Lower lobe of right lung (tissue), 2 donors: ENCODE measurements around the gene INSIG1. TPM values are rescaled to one million over a fixed set of nuclear protein-coding genes. Genes with fewer than 3 reads are reported as not detected.

ENCODE experiments used
- ATAC-seq, 2 donors: fragments of 200-7000 bp; cut with Tn5 transposase; one replicate each; pipeline ENCODE4 v1.9.1; 2020 to 2022; ENCODE audit warnings: mild to moderate bottlenecking in 2 of 2, moderate library complexity in 2 of 2
- DNase-seq: peaks from one replicate; pipeline ENCODE4 v3.0.0-alpha.2; 2020
- H3K27ac ChIP-seq: fragments of 200-600 bp; one replicate; pipeline ENCODE4 v1.8.0; 2022
- H3K27me3 ChIP-seq: fragments of 200-600 bp; one replicate; pipeline ENCODE4 v1.8.0; 2022; ENCODE audit warnings: low read depth
- H3K36me3 ChIP-seq: fragments of 200-600 bp; one replicate; pipeline ENCODE4 v1.8.0; 2022; ENCODE audit warnings: mild to moderate bottlenecking
- H3K4me1 ChIP-seq: fragments of 200-600 bp; one replicate; pipeline ENCODE4 v1.8.0; 2022
- H3K4me3 ChIP-seq: fragments of 200-600 bp; one replicate; pipeline ENCODE4 v1.8.0; 2022; ENCODE audit warnings: mild to moderate bottlenecking
- H3K9me3 ChIP-seq: fragments of 200-600 bp; one replicate; pipeline ENCODE4 v1.8.0; 2022
- intact Hi-C: fragments of 100-400 bp; cut with DNase I; formaldehyde crosslinking; loops from one replicate; pipeline ENCODE4 v1.11.0; 2022
- total RNA-seq: library from RNA; stranded (reverse); fragmentation: NEBNext Ultra II Directional; extraction: Animal tissue kit (Norgen Biotek cat#: 25700); gene quantifications from one replicate; pipeline ENCODE4 v1.2.1, GENCODE V29; 2021
- TF ChIP-seq, protein P1 (sequence below): fragments of 200-600 bp; IDR thresholded peaks from one replicate; pipeline ENCODE4 v1.8.0; 2022; ENCODE audit warnings: antibody characterized with exemption, mild to moderate bottlenecking
- donor health status: DM: no; HTN: yes; CAD: no; lungs with severe emphysema.

The INSIG1 gene
- total RNA-seq, 1 donor from 2014 or later = 70.9 TPM

DNA sequence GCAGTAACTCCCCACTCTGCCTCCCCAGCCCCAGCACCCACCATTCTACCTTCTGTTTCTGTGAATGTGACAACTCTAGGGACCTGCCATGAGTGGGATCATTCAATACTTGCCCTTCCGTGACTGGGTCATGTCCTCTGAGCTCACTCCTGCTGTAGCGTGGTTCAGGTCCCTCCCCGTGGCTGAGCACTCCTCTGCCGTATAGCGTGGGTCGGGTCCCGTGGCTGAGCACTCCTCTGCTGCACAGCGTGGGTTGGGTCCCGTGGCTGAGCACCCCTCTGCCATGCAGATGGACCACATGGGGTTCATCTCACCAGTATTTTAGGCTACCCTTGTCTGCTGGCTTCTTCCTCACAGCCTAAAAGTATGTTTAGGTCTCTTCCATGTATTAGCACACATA is 43.0 kb downstream of the INSIG1 start:
- DNase-seq (peak; percentile 37), ATAC-seq (no peak)
- Histone ChIP-seq H3K36me3 (no peaks in the 10 kb centered on the region), H3K27me3 (peaks cover 5% of the 10 kb centered on the region), H3K9me3 (no peaks in the 10 kb centered on the region), H3K4me3 (no peak overlapping the region), H3K4me1 (no peaks in the 10 kb centered on the region), H3K27ac (no peak overlapping the region)
- TF ChIP-seq, protein P1, sequence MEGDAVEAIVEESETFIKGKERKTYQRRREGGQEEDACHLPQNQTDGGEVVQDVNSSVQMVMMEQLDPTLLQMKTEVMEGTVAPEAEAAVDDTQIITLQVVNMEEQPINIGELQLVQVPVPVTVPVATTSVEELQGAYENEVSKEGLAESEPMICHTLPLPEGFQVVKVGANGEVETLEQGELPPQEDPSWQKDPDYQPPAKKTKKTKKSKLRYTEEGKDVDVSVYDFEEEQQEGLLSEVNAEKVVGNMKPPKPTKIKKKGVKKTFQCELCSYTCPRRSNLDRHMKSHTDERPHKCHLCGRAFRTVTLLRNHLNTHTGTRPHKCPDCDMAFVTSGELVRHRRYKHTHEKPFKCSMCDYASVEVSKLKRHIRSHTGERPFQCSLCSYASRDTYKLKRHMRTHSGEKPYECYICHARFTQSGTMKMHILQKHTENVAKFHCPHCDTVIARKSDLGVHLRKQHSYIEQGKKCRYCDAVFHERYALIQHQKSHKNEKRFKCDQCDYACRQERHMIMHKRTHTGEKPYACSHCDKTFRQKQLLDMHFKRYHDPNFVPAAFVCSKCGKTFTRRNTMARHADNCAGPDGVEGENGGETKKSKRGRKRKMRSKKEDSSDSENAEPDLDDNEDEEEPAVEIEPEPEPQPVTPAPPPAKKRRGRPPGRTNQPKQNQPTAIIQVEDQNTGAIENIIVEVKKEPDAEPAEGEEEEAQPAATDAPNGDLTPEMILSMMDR = no peak
- intact Hi-C loops = loop anchor here (10.0 kb wide), 1 partner anchor 146 kb away; no protein-coding TSS in a partner anchor

DNA sequence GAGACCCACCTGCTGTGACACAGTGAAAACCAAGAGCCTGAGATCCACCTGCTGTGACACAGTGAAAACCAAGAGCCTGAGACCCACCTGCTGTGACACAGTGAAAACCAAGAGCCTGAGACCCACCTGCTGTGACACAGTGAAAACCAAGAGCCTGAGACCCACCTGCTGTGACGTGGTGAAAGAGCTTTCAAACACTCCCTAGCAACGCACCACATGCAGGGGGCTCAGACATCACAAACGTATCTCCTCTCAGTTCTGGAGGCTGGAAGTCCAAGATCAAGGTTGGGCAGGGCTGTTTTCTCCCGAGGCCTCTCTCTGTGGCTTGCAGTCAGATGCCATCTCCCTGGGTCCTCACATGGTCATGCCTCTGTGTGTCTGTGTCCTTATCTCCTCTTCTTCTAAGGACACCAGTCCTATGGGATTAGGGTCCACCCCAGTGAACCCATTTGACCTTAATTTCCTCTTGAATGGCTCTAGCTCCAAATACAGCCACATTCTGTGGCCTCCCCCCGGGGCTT is 43.8 kb downstream of the INSIG1 start:
- Histone ChIP-seq H3K27me3 (peaks cover 5% of the 10 kb centered on the region), H3K9me3 (no peaks in the 10 kb centered on the region), H3K27ac (no peak overlapping the region), H3K4me3 (no peak overlapping the region), H3K36me3 (no peaks in the 10 kb centered on the region), H3K4me1 (no peaks in the 10 kb centered on the region)
- ATAC-seq = no peak
- no peak for DNase-seq
- TF ChIP-seq, protein P1 = no peak
- intact Hi-C loops = loop anchor here (10.0 kb wide), 1 partner anchor 147 kb away; no protein-coding TSS in a partner anchor

DNA sequence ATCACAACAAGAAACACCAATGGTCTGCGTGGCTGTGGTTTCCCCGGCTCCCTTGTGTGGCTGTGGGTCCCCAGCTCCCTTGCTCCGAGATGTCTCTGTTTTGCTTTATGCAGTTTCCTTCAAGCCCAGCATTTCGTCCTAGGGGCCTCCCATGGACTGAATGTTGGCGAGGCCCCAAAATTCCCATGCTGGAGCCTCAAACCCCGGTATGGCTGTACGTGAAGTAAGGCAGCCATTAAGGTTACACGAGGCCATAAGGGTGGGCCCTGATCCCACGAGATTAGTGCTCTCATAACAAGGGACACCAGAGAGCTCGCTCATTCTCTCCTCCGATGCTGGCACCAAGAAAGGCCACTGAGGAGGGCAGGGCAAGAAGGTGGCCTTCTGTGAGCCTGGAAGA is 44.6 kb downstream of the INSIG1 start:
- H3K4me1 ChIP-seq = no peaks in the 10 kb centered on the region
- no peak overlapping the region for H3K27ac ChIP-seq
- H3K9me3 ChIP-seq = no peaks in the 10 kb centered on the region
- DNase-seq (peak; percentile 28), ATAC-seq (no peak)
- peaks cover 5% of the 10 kb centered on the region for H3K27me3 ChIP-seq
- no peak overlapping the region for H3K4me3 ChIP-seq
- no peaks in the 10 kb centered on the region for H3K36me3 ChIP-seq
- TF ChIP-seq, protein P1 = no peak
- intact Hi-C loops = loop anchor here (10.0 kb wide), 1 partner anchor 148 kb away; no protein-coding TSS in a partner anchor

DNA sequence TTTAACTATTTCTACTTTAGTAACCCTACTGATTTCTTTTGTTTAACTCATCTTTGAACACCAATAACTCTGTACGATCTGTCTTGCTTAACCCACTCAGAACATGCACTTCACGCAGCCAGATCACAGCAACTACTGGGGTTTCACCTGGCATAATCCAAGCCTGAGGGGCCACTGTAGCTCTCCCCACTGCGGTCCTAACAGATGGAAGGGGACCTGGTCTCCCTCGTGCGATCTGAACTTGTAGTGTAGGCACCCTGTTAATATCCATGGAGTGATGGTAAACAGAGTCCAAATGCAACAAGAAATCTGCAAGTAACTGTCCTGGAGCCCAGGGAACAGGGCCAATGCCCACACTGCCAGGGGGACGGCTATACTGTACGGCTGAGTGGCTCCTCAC is 45.5 kb downstream of the INSIG1 start:
- no peak overlapping the region for H3K4me3 ChIP-seq
- H3K27me3 ChIP-seq = peaks cover 5% of the 10 kb centered on the region
- no peak overlapping the region for H3K27ac ChIP-seq
- DNase-seq (no peak), ATAC-seq (no peak)
- H3K4me1 ChIP-seq = no peaks in the 10 kb centered on the region
- H3K9me3 ChIP-seq = no peaks in the 10 kb centered on the region
- H3K36me3 ChIP-seq = no peaks in the 10 kb centered on the region
- TF ChIP-seq, protein P1 = no peak
- intact Hi-C loops = loop anchor here (10.0 kb wide), 1 partner anchor 148 kb away; no protein-coding TSS in a partner anchor

DNA sequence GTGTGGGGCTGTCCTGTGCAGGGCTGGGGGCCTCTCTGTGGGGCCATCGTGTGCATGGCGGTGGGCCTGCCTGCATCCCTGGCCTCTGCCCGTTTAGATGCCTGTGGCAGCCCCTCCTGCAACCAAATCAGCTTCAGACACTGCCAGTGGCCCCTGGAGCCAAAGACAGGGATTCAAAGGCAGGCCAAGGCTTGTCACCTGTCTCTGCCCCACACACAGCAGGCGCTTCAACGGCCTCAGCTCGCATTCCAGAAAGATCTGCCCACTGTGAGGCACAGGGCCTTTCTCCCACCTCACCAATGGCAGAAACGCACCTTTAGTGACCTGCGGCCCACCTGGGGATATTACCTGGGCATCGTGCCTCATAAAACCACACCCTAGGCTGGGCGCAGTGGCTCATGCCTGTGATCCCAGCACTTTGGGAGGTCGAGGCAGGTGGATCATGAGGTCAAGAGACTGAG is 46.0 kb downstream of the INSIG1 start:
- H3K4me1 ChIP-seq = no peaks in the 10 kb centered on the region
- DNase-seq (peak; percentile 32), ATAC-seq (no peak)
- H3K27me3 ChIP-seq = peaks cover 5% of the 10 kb centered on the region
- intact Hi-C loops = loop anchor here (10.0 kb wide), 1 partner anchor 149 kb away; no protein-coding TSS in a partner anchor
- H3K27ac ChIP-seq = no peak overlapping the region
- H3K9me3 ChIP-seq = no peaks in the 10 kb centered on the region
- no peaks in the 10 kb centered on the region for H3K36me3 ChIP-seq
- H3K4me3 ChIP-seq = no peak overlapping the region
- TF ChIP-seq, protein P1 = no peak
